BJ (cell line): Measurements from ENCODE around the gene SLC5A2. TPM values are rescaled to one million over a fixed set of nuclear protein-coding genes. Genes with fewer than 3 reads are reported as not detected.

Source experiments
- CTCF ChIA-PET: fragments of 350-600 bp; formaldehyde crosslinking; extraction: SDS; loops from one replicate; lab custom pipeline; 2021; ENCODE audit warnings: antibody characterized with exemption, inconsistent platforms; lab: Yijun Ruan, JAX
- POLR2A ChIA-PET: fragments of 300-600 bp; sonication (Branson Sonifier 250); formaldehyde crosslinking; extraction: SDS; loops from one replicate; lab custom pipeline; 2021; ENCODE audit warnings: antibody characterized with exemption; lab: Charles Lee
- DNase-seq: peaks from one replicate; pipeline ENCODE4 v3.0.0-alpha.2; 2011; ENCODE audit warnings: low read depth
- H3K27me3 ChIP-seq: 2 replicates; pipeline ENCODE4 v1.6.0; 2011; ENCODE audit warnings: low read length; ENCODE audit not compliant: control insufficient read depth, insufficient read depth
- H3K36me3 ChIP-seq: 2 replicates; pipeline ENCODE4 v1.5.1; 2011; ENCODE audit warnings: low read length; ENCODE audit not compliant: control insufficient read depth, insufficient read depth
- H3K4me3 ChIP-seq: 2 replicates; pipeline ENCODE4 v1.5.1; 2011; ENCODE audit warnings: low read depth, mild to moderate bottlenecking, control low read depth, low read length
- CTCF ChIP-seq: IDR thresholded peaks from 2 replicates; pipeline ENCODE4 v1.5.1; 2011; ENCODE audit warnings: low read depth, mild to moderate bottlenecking, control low read depth, inconsistent platforms, low read length, moderate library complexity; ENCODE audit not compliant: insufficient read depth
- polyA plus RNA-seq: library from polyadenylated mRNA; depleted of rRNA; stranded (reverse); fragments of >200 nt; gene quantifications from 2 replicates; pipeline ENCODE4 v1.2.3, GENCODE V29; 2011

Gene SLC5A2
- polyA plus RNA-seq, 1 experiment, result not detected

- Histone ChIP-seq H3K36me3 (peaks cover 3% of the 10 kb centered on the region), H3K4me3 (no peak overlapping the region), H3K27me3 (no peaks in the 10 kb centered on the region)
- no peak for TF ChIP-seq CTCF
- CTCF ChIA-PET, result interaction anchor here (1.3 to 1.5 kb wide), 2 partner anchors 23 to 412 kb away, joined by 3 read pairs; no protein-coding TSS in a partner anchor
- POLR2A ChIA-PET, result no interaction called here
- DNase-seq, result no peak
Measured at GRCh38 chr16:31456988-31457360, 25.9 kb upstream of the SLC5A2 start.

- Histone ChIP-seq H3K4me3 (peak overlapping the region; percentile 71), H3K36me3 (peaks cover 11% of the 10 kb centered on the region), H3K27me3 (no peaks in the 10 kb centered on the region)
- DNase-seq, result no peak
- ChIA-PET CTCF (interaction anchor here (0.7 to 5.2 kb wide), 13 partner anchors 12 to 504 kb away, joined by 3 to 52 read pairs (median 4); partner anchors contain the start of genes TGFB1I1 and ZNF843), POLR2A (interaction anchor here (0.7 to 2.3 kb wide), 2 partner anchors 24 to 278 kb away, joined by 3 to 8 read pairs; partner anchors contain the start of genes FUS and SLC5A2)
- TF ChIP-seq CTCF, result no peak
Measured at GRCh38 chr16:31458073-31458843, 24.7 kb upstream of the SLC5A2 start.

GRCh38 chr16:31458844-31459686 is 23.9 kb upstream of the SLC5A2 start, which contains the start of gene ARMC5:
ARMC5 (plus strand) TSS chr16:31459501; CDS start chr16:31459525, 24 bp downstream.
- peak; percentile 82 for TF ChIP-seq CTCF
- Histone ChIP-seq H3K36me3 (peaks cover 13% of the 10 kb centered on the region), H3K4me3 (peak within 1 kb of the TSS; percentile 71), H3K27me3 (no peaks in the 10 kb centered on the region)
- DNase-seq, result peak; percentile 82
- ChIA-PET CTCF (interaction anchor here (0.7 to 5.2 kb wide), 13 partner anchors 11 to 505 kb away, joined by 3 to 52 read pairs (median 4); partner anchors contain the start of genes TGFB1I1 and ZNF843), POLR2A (interaction anchor here (0.6 to 2.3 kb wide), 6 partner anchors 13 to 531 kb away, joined by 3 to 8 read pairs (median 4); partner anchors contain the start of genes FUS, SLC5A2 and TGFB1I1)

GRCh38 chr16:31459687-31460581 is 23.0 kb upstream of the SLC5A2 start:
- Histone ChIP-seq H3K4me3 (peak overlapping the region; percentile 71), H3K36me3 (peaks cover 16% of the 10 kb centered on the region), H3K27me3 (no peaks in the 10 kb centered on the region)
- POLR2A ChIA-PET, result interaction anchor here (0.6 to 2.3 kb wide), 7 partner anchors 8 to 532 kb away, joined by 3 to 8 read pairs (median 5); partner anchors contain the start of genes FUS, SLC5A2 and TGFB1I1
- CTCF ChIA-PET, result interaction anchor here (0.5 to 5.2 kb wide), 25 partner anchors 8 to 919 kb away, joined by 3 to 52 read pairs (median 4); partner anchors contain the start of genes HSD3B7, SLC5A2, TGFB1I1 and ZNF843
- DNase-seq, result peak; percentile 96
- TF ChIP-seq CTCF, result no peak
